Gastrocnemius medialis (tissue), 4 donors: ENCODE data around the gene COA4. TPM values are rescaled to one million over a fixed set of nuclear protein-coding genes. Genes with fewer than 3 reads are reported as not detected.

Experiments
- ATAC-seq, 2 donors: fragments of 150-250 bp; one replicate each; pipeline ENCODE4 v1.9.1; 2016
- DNase-seq, 2 donors: peaks; one replicate each; pipeline ENCODE4 v3.0.0-alpha.2; 2019
- H3K27ac ChIP-seq, 4 donors: fragments of 200-600 bp; sonication (generic); 1 replicate in 1 of 4; 2 replicates in 3 of 4; pipeline ENCODE4 v1.5.1; 2016 to 2018; ENCODE audit warnings: mild to moderate bottlenecking in 2 of 4, moderate library complexity in 1 of 4
- H3K27me3 ChIP-seq, 3 donors: fragments of 200-600 bp; sonication (generic) in 2 of 3; 1 replicate in 1 of 3; 2 replicates in 2 of 3; pipeline versions ENCODE4 v1.5.1 to v1.6.0; 2016 to 2019; ENCODE audit warnings: mild to moderate bottlenecking in 1 of 3, moderate library complexity in 1 of 3
- H3K36me3 ChIP-seq, 2 donors: fragments of 200-600 bp; sonication (generic) in 1 of 2; one replicate each; pipeline ENCODE4 v1.5.1; 2017 to 2018
- H3K4me1 ChIP-seq, 2 donors: fragments of 200-600 bp; sonication (generic) in 1 of 2; one replicate each; pipeline ENCODE4 v1.5.1; 2016 to 2017; ENCODE audit warnings: mild to moderate bottlenecking in 2 of 2
- H3K4me3 ChIP-seq, 4 donors: fragments of 200-600 bp; sonication (generic) in 3 of 4; 1 replicate in 1 of 4; 2 replicates in 3 of 4; pipeline ENCODE4 v1.5.1; 2016 to 2019; ENCODE audit warnings: mild to moderate bottlenecking in 2 of 4
- H3K9me3 ChIP-seq, 3 donors: fragments of 200-600 bp; sonication (generic) in 2 of 3; 1 replicate in 1 of 3; 2 replicates in 2 of 3; pipeline ENCODE4 v1.5.1; 2016 to 2019
- POLR2A ChIP-seq, 2 donors: fragments of 450-650 bp; IDR thresholded peaks; one replicate each; pipeline ENCODE4 v1.6.1; 2017; ENCODE audit warnings: antibody characterized with exemption in 2 of 2, mild to moderate bottlenecking in 2 of 2, moderate library complexity in 2 of 2
- in situ Hi-C, 4 donors: fragments of 200-750 bp; cut with MboI; loops; one replicate each; pipeline versions ENCODE4 v1.15.0 to v1.8.0; 2017; ENCODE audit warnings: low sequenced_read_pairs in 4 of 4
- intact Hi-C: fragments of 100-400 bp; cut with DNase I; formaldehyde crosslinking; loops from one replicate; pipeline ENCODE4 v1.15.1; 2023; ENCODE audit warnings: low total_unique reads
- total RNA-seq, 4 donors: library from RNA; depleted of rRNA; stranded (reverse); fragments of >200 nt; gene quantifications; one replicate each; pipeline versions ENCODE4 v1.1.0 to v1.2.3, GENCODE V29; 2016
- TF ChIP-seq, protein P1 (sequence below), 5 experiments: fragments of 450-650 bp in 3 of 5; fragments of 200-600 bp in 2 of 5; sonication (generic) in 2 of 5; IDR thresholded peaks in 4 of 5; conservative IDR thresholded peaks in 1 of 5; 1 replicate in 4 of 5; 2 replicates in 1 of 5; pipeline ENCODE4 v1.5.1; 2016 to 2019; ENCODE audit warnings: antibody characterized with exemption in 5 of 5, mild to moderate bottlenecking in 3 of 5, moderate library complexity in 3 of 5

Gene COA4
- total RNA-seq, 4 donors from 2014 or later: 52.3 to 102 (median 86.2) TPM

DNA sequence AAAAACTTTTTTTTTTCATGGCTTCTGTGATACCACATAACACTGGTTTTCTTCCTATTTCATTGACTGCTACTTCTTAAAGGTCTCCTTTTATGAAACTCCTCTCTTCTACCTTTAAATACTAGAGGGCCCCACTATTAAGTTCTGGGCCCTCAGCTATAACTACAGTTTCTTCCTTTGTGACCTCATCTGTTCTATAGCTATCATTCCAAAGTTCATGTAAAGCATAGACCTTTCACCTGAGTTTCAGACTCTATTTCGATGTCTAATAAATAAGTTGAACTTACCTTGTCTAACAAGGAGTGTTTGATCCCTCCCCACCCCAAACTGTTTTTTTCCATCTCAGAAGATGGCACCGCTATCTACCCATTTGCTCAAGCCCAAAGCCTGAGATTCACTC, 35.4 kb upstream of the COA4 start:
- Histone ChIP-seq H3K36me3 (peaks cover 0 to 49% of the 10 kb centered on the region in 2 donors), H3K27me3 (no peaks in the 10 kb centered on the region), H3K4me1 (no peaks in the 10 kb centered on the region), H3K4me3 (no peak overlapping the region), H3K9me3 (no peaks in the 10 kb centered on the region), H3K27ac (no peak overlapping the region)
- no peak for DNase-seq
- no peak for ATAC-seq
- in situ Hi-C loops (no loop called here), intact Hi-C loops (no loop called here)
- TF ChIP-seq POLR2A (IDR thresholded peaks at IDR 0.05): no peak
- TF ChIP-seq, protein P1, sequence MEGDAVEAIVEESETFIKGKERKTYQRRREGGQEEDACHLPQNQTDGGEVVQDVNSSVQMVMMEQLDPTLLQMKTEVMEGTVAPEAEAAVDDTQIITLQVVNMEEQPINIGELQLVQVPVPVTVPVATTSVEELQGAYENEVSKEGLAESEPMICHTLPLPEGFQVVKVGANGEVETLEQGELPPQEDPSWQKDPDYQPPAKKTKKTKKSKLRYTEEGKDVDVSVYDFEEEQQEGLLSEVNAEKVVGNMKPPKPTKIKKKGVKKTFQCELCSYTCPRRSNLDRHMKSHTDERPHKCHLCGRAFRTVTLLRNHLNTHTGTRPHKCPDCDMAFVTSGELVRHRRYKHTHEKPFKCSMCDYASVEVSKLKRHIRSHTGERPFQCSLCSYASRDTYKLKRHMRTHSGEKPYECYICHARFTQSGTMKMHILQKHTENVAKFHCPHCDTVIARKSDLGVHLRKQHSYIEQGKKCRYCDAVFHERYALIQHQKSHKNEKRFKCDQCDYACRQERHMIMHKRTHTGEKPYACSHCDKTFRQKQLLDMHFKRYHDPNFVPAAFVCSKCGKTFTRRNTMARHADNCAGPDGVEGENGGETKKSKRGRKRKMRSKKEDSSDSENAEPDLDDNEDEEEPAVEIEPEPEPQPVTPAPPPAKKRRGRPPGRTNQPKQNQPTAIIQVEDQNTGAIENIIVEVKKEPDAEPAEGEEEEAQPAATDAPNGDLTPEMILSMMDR (IDR thresholded peaks at IDR 0.05 in 4 of 5, conservative IDR thresholded peaks at IDR 0.05 in 1 of 5): no peak

DNA sequence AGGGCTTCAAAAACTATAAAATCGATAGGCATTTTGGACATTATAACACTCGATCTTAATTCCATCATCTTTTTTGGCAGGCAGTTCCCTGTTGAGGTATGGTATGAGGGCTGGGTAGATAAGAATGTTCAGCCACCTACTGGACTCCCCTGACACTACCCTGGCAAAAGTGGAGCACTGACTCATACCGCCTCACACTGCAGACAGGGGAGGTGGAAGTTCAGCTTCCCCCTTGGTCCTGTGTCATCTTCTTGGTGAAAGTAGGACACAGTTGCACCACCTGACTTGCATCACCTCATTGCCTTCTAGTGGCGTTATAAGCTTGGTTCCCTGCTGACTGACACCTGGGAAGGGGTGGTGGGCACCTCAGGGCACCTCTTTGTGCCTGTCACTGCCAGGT, 30.5 kb upstream of the COA4 start:
- Histone ChIP-seq H3K36me3 (peaks cover 0 to 32% of the 10 kb centered on the region in 2 donors), H3K27ac (no peak overlapping the region), H3K4me1 (no peaks in the 10 kb centered on the region), H3K9me3 (no peaks in the 10 kb centered on the region), H3K27me3 (no peaks in the 10 kb centered on the region), H3K4me3 (no peak overlapping the region)
- in situ Hi-C loops: no loop called here
- ATAC-seq: peak; percentile 62 to 84
- TF ChIP-seq, protein P1 (IDR thresholded peaks at IDR 0.05 in 4 of 5, conservative IDR thresholded peaks at IDR 0.05 in 1 of 5): no peak
- intact Hi-C loops: no loop called here
- peak in 1 of 2 donors; percentile 44 for DNase-seq

DNA sequence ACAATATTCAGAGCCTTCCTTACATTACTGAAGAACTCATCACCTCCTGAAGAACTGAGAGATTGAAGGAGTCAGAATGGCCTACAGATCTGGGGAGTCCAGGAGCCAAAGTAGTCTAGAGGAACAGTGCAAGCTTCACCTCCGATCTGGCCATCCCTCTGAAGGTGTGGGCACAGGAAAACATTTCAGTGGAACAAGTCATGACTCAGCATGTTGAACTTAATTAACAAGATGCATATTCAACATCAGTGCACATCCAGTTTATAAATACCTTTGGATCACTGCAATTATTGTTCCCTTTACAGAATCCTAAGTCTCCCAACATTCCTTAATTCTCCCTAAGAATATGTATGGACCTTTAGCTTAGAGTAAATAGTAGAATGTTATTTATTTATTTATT, 25.7 kb upstream of the COA4 start:
- TF ChIP-seq, protein P1 (IDR thresholded peaks at IDR 0.05 in 4 of 5, conservative IDR thresholded peaks at IDR 0.05 in 1 of 5): no peak
- TF ChIP-seq POLR2A (IDR thresholded peaks at IDR 0.05): no peak
- peaks cover 0 to 15% of the 10 kb centered on the region in 2 donors for H3K36me3 ChIP-seq
- H3K9me3 ChIP-seq: no peaks in the 10 kb centered on the region
- ATAC-seq: no peak
- H3K4me1 ChIP-seq: no peaks in the 10 kb centered on the region
- no peaks in the 10 kb centered on the region for H3K27me3 ChIP-seq
- in situ Hi-C loops (no loop called here), intact Hi-C loops (no loop called here)
- no peak overlapping the region for H3K4me3 ChIP-seq
- no peak for DNase-seq
- H3K27ac ChIP-seq: no peak overlapping the region

DNA sequence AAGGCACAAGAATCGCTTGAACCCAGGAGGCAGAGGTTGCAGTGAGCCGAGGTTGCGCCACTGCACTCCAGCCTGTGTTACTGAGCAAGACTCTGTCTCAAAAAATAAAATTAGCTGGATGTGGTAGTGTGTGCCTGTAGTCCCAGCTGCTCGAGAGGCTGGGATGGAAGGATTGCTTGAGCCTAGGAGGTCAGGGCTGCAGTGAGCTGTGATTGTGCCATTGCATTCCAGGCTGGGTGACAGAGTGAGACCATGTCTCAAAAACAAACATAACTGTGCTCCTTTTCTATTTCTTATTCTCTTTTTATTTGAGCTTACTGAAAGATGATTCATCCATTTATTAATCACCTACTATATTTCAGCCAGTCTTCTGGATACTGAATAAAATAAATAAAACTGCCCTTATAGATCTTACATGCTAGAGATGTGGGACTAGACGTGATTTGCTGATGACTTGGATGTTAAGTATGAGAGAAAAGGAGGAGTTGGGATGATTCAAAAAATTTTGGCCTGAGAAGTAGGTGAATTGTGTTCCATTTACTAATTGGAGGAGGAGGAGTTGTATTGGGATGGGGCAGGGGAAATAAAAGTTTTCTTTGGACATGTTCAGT, 18.2 kb upstream of the COA4 start:
- DNase-seq: no peak
- no peaks in the 10 kb centered on the region for H3K9me3 ChIP-seq
- H3K4me1 ChIP-seq: no peaks in the 10 kb centered on the region
- intact Hi-C loops: no loop called here
- TF ChIP-seq, protein P1 (IDR thresholded peaks at IDR 0.05 in 4 of 5, conservative IDR thresholded peaks at IDR 0.05 in 1 of 5): no peak
- TF ChIP-seq POLR2A (IDR thresholded peaks at IDR 0.05): no peak
- no peak overlapping the region for H3K27ac ChIP-seq
- peaks cover 0 to 26% of the 10 kb centered on the region in 2 donors for H3K36me3 ChIP-seq
- H3K4me3 ChIP-seq: no peak overlapping the region
- H3K27me3 ChIP-seq: no peaks in the 10 kb centered on the region
- ATAC-seq: no peak
- in situ Hi-C loops: no loop called here

DNA sequence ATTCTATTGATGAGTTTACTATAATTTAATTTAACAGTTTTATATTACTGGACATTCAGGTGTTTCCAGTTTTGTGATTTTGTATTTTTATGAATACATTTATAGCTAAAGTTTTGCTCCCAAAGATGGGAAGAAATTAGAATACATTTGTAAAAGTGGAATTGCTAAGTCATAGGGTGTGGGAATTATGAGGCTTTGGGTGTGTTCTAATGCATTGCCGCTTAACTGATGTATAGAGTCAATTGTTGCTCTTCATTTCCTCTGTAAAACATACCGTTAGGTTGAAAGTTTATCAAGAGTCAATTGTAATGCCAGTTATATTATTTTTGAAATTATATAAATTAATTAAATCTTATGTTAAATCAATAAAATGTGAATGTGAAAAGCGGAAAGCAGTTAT, 16.4 kb upstream of the COA4 start:
- Histone ChIP-seq H3K9me3 (no peaks in the 10 kb centered on the region), H3K36me3 (peaks cover 0 to 41% of the 10 kb centered on the region in 2 donors), H3K4me1 (no peaks in the 10 kb centered on the region), H3K27me3 (no peaks in the 10 kb centered on the region), H3K27ac (no peak overlapping the region), H3K4me3 (no peak overlapping the region)
- no peak for DNase-seq
- no peak for ATAC-seq
- in situ Hi-C loops: no loop called here
- TF ChIP-seq POLR2A (IDR thresholded peaks at IDR 0.05): no peak
- TF ChIP-seq, protein P1 (IDR thresholded peaks at IDR 0.05 in 4 of 5, conservative IDR thresholded peaks at IDR 0.05 in 1 of 5): no peak
- intact Hi-C loops: no loop called here
